Breast epithelium (tissue), 3 donors: Measurements from ENCODE around the gene SERBP1.

Experiments
- POLR2A ChIP-seq: fragments of 450-650 bp; IDR thresholded peaks from one replicate; pipeline ENCODE4 v1.6.1; 2016; ENCODE audit warnings: antibody characterized with exemption, mild to moderate bottlenecking, moderate library complexity
- TF ChIP-seq, protein P1 (sequence below), 3 donors: fragments of 450-650 bp; IDR thresholded peaks; one replicate each; pipeline ENCODE4 v1.5.1; 2016 to 2017; ENCODE audit warnings: antibody characterized with exemption in 3 of 3, mild to moderate bottlenecking in 3 of 3, moderate library complexity in 3 of 3

DNA sequence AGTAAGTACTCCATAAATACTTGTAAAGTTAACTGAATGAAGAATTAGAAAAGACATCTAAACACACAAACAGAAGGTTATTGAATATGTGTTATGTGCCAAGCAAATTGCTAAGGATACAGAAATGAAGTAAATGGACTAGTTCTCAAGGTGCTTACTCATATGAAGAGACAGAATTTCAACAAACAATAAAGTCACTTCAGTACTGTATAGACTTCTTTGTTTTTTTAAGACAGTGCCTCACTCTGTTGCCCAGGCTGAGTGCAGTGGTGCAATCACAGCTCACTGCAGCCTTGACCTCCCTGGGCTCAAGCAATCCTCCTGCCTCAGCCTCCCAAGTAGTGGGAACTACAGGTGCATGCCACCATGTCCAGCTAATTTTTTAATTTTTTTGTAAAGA is 57.3 kb downstream of the SERBP1 start:
- TF ChIP-seq, protein P1, sequence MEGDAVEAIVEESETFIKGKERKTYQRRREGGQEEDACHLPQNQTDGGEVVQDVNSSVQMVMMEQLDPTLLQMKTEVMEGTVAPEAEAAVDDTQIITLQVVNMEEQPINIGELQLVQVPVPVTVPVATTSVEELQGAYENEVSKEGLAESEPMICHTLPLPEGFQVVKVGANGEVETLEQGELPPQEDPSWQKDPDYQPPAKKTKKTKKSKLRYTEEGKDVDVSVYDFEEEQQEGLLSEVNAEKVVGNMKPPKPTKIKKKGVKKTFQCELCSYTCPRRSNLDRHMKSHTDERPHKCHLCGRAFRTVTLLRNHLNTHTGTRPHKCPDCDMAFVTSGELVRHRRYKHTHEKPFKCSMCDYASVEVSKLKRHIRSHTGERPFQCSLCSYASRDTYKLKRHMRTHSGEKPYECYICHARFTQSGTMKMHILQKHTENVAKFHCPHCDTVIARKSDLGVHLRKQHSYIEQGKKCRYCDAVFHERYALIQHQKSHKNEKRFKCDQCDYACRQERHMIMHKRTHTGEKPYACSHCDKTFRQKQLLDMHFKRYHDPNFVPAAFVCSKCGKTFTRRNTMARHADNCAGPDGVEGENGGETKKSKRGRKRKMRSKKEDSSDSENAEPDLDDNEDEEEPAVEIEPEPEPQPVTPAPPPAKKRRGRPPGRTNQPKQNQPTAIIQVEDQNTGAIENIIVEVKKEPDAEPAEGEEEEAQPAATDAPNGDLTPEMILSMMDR (IDR thresholded peaks at IDR 0.05): no peak
- no peak for TF ChIP-seq POLR2A
